ENCODE data around the gene TAF1.
"Not testable (repeated sequence)": the region's sequence is repeated elsewhere in the genome, so short reads cannot be mapped to it uniquely, and the experiment has no call there.

GRCh38 chrX:71441809-71442208 is 75.7 kb downstream of the TAF1 start:
- not testable (repeated sequence) for TF ChIP-seq CTCF (IDR thresholded peaks at IDR 0.05 in 2 of 3, conservative IDR thresholded peaks at IDR 0.05 in 1 of 3; ENCODE audit: insufficient read depth in 2 of 3, low read depth in 1 of 3, low read length in 3 of 3); RAD51 (IDR thresholded peaks at IDR 0.05; ENCODE audit: borderline replicate concordance, low read depth)

All from K562 (cell line).